ENCODE results near the gene CRELD1.
"Not testable (repeated sequence)": the region's sequence is repeated elsewhere in the genome, so short reads cannot be mapped to it uniquely, and the experiment has no call there.

CRELD1 gene

DNA sequence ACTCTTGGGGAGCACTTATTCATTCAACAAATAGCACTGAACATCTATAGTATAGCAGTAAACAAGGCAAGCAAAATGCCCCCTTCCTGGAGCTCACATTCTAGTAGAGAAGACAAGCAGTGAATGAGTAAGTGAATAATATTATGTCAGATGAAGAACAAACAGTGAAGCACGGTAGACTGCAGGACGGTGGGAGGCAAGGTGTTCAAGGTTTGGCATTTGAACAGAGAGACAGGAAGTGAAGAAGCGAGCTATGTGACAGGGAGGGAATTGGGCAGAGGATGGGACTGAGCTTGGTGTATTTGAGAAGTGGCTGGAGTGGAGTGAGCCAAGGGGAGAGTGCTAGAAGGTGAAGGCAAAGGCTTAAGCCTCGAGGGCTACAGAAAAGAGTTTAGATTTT lies 1.4 kb downstream of the CRELD1 start:
- TF ChIP-seq, protein P1, sequence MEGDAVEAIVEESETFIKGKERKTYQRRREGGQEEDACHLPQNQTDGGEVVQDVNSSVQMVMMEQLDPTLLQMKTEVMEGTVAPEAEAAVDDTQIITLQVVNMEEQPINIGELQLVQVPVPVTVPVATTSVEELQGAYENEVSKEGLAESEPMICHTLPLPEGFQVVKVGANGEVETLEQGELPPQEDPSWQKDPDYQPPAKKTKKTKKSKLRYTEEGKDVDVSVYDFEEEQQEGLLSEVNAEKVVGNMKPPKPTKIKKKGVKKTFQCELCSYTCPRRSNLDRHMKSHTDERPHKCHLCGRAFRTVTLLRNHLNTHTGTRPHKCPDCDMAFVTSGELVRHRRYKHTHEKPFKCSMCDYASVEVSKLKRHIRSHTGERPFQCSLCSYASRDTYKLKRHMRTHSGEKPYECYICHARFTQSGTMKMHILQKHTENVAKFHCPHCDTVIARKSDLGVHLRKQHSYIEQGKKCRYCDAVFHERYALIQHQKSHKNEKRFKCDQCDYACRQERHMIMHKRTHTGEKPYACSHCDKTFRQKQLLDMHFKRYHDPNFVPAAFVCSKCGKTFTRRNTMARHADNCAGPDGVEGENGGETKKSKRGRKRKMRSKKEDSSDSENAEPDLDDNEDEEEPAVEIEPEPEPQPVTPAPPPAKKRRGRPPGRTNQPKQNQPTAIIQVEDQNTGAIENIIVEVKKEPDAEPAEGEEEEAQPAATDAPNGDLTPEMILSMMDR (IDR thresholded peaks at IDR 0.05; ENCODE audit: low read depth, low read length, missing control alignments) = no peak
- no peak for DNase-seq (ENCODE audit: extremely low read depth, low read depth)
- H3K4me3 ChIP-seq (replicated peaks; ENCODE audit: low read depth, low read length) = no peak overlapping the region

DNA sequence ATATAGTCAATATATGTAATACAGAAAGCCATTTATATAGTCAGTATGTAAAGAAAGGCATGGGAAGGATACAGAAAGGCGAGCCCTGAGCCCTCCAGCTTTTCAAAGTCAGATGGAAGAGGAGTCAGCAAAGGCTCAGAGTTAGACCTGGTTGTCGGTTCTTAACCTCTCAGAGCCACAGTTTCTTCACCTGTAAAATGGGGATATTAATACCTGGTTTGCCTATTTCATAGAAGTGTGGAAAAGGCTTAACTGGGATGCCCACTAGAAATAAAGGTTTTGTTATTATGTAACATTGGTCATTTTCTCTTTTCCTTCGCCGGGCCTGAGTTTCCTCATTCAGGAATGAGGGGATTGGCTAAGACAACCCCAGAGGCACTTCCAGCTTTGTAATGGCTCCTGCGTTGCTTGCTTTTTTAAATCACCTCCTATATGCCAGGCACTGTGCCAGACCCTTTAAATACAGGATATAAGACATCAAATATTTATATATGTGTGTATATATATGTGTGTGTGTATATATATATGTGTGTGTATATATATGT lies 2.4 kb downstream of the CRELD1 start:
- DNase-seq (ENCODE audit: extremely low read depth, low read depth) = no peak
- no peak overlapping the region for H3K4me3 ChIP-seq (replicated peaks; ENCODE audit: low read depth, low read length)
- TF ChIP-seq, protein P1 (IDR thresholded peaks at IDR 0.05; ENCODE audit: low read depth, low read length, missing control alignments) = no peak

DNA sequence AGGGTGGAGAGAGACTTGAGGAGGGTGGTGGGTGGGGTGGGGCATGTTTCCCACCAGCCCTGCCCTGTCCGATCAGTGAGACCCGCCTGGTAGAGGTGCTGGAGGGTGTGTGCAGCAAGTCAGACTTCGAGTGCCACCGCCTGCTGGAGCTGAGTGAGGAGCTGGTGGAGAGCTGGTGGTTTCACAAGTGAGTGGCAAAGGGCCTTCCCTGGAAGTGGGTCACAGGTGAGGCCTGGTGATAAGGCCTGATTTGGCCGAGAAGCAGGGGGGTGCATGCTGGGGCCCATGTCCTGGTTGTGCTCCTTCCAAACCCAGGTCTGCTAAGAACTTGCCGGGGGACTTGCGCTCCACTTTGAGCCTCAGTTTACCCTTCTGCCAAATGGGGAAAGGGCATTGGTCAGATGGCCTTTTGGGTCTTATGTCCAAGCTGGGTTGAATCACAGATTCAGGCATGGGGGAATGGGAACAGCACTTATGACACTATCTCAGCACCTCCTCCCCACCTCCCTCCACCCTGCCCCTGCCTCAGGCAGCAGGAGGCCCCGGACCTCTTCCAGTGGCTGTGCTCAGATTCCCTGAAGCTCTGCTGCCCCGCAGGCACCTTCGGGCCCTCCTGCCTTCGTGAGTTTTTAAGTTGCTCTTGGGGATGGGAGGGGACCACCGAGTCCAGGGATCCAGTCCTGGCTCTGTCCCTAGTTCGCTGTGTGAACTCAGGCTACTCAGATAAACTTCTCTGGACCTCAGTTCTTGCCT lies 4.0 kb downstream of the CRELD1 start:
- TF ChIP-seq, protein P1 (IDR thresholded peaks at IDR 0.05; ENCODE audit: low read depth, low read length, missing control alignments) = no peak
- no peak overlapping the region for H3K4me3 ChIP-seq (replicated peaks; ENCODE audit: low read depth, low read length)
- no peak for DNase-seq (ENCODE audit: extremely low read depth, low read depth)

DNA sequence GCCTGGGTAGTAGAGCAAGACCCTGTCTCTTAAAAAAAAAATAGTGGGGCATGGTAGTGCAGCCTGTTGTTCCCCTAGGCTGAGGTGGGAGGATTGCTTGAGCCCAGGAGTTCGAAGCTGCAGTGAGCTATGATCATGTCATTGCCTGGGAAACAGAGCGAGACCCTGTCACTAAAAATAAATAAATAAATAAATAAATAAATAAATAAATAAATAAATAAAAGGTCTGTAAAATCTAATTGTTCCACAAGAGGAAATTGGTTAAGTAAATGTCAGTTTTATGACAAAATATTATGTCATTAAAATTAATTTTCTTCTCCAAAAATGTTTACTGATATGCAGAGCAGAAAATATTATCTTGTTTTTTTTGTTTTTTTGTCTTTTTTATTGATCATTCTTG lies 5.3 kb downstream of the CRELD1 start:
- TF ChIP-seq, protein P1 (IDR thresholded peaks at IDR 0.05; ENCODE audit: low read depth, low read length, missing control alignments) = no peak
- no peak for DNase-seq (ENCODE audit: extremely low read depth, low read depth)
- no peak overlapping the region for H3K4me3 ChIP-seq (replicated peaks; ENCODE audit: low read depth, low read length)

DNA sequence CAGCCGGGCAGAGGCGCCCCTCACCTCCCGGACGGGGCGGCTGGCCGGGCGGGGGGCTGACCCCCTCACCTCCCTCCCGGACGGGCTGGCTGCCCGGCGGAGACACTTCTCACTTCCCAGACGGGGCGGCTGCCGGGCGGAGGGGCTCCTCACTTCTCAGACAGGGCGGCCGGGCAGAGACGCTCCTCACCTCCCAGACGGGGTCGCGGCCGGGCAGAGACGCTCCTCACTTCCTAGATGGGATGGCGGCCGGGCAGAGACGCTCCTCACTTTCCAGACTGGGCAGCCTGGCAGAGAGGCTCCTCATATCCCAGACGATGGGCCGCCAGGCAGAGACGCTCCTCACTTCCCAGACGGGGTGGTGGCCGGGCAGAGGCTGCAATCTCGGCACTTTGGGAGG lies 6.3 kb downstream of the CRELD1 start:
- H3K4me3 ChIP-seq (replicated peaks; ENCODE audit: low read depth, low read length); DNase-seq (ENCODE audit: extremely low read depth, low read depth): not testable (repeated sequence)

DNA sequence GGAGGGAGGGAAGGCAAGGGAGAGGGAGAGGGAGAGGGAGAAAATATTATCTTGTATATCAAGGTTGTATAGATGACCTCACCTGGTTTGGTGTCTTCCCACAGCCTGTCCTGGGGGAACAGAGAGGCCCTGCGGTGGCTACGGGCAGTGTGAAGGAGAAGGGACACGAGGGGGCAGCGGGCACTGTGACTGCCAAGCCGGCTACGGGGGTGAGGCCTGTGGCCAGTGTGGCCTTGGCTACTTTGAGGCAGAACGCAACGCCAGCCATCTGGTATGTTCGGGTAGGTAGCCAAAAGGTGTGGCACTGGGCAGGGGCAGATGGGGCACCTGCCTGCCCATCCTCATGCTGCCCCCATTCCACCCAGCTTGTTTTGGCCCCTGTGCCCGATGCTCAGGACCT lies 7.1 kb downstream of the CRELD1 start:
- TF ChIP-seq, protein P1 (IDR thresholded peaks at IDR 0.05; ENCODE audit: low read depth, low read length, missing control alignments) = no peak
- DNase-seq (ENCODE audit: extremely low read depth, low read depth) = no peak
- H3K4me3 ChIP-seq (replicated peaks; ENCODE audit: low read depth, low read length) = no peak overlapping the region

DNA sequence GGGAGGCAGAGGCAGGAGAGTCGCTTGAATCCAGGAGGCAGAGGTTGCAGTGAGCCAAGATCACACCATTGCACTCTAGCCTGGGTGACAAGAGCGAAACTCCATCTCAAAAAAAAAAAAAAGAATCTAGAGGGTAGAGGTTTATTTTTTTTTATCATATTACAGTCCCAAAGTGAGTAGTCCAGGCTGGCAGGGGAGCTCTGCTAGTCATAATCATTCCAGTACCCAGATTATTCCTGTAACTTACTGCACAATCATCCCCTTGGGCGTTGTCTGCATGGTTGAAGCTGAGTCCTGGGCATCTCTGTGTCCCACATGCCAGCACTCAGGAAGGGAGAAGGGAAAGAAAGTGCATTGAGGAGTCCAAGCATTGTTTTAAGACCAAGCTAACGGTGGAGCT lies 8.5 kb downstream of the CRELD1 start:
- TF ChIP-seq, protein P1 (IDR thresholded peaks at IDR 0.05; ENCODE audit: low read depth, low read length, missing control alignments) = no peak
- no peak for DNase-seq (ENCODE audit: extremely low read depth, low read depth)
- no peak overlapping the region for H3K4me3 ChIP-seq (replicated peaks; ENCODE audit: low read depth, low read length)

All from HFF-Myc (cell line).